ENCODE data around the gene ZNFX1. TPM values are rescaled to one million over a fixed set of nuclear protein-coding genes. Genes with fewer than 3 reads are reported as not detected.

The ZNFX1 gene
- total RNA-seq, 1 donor, result 61.5 TPM

- Histone ChIP-seq H3K4me2 (ENCODE audit: insufficient read depth, low read length) (no peak overlapping the region), H3K79me2 (ENCODE audit: insufficient read depth, low read length) (peaks cover 85% of the 10 kb centered on the region), H3K27ac (ENCODE audit: low read depth, low read length) (no peak overlapping the region), H3K9me3 (ENCODE audit: low read depth, low read length) (no peaks in the 10 kb centered on the region), H2AFZ (ENCODE audit: low read length) (no peak overlapping the region), H3K4me3 (ENCODE audit: insufficient read depth, low read length) (no peak overlapping the region), H3K36me3 (ENCODE audit: insufficient read depth, low read length) (peaks cover 65% of the 10 kb centered on the region), H3K27me3 (ENCODE audit: insufficient read depth, low read length) (no peaks in the 10 kb centered on the region), H3K4me1 (ENCODE audit: insufficient read depth, low read length) (peaks cover 20% of the 10 kb centered on the region), H4K20me1 (ENCODE audit: insufficient read depth, low read length) (peaks cover 43% of the 10 kb centered on the region)
- no peak for TF ChIP-seq CTCF (IDR thresholded peaks at IDR 0.05; ENCODE audit: extremely low read depth, low read depth, low read length)
- DNase-seq (ENCODE audit: insufficient read length, low spot score, missing footprints), result no peak
Measured at GRCh38 chr20:49273696-49274277, 4.1 kb downstream of the ZNFX1 start.

GRCh38 chr20:49272654-49273053 lies 5.2 kb downstream of the ZNFX1 start:
- Histone ChIP-seq H3K27ac (ENCODE audit: low read depth, low read length) (no peak overlapping the region), H3K4me2 (ENCODE audit: insufficient read depth, low read length) (no peak overlapping the region), H3K79me2 (ENCODE audit: insufficient read depth, low read length) (peaks cover 90% of the 10 kb centered on the region), H3K27me3 (ENCODE audit: insufficient read depth, low read length) (no peaks in the 10 kb centered on the region), H2AFZ (ENCODE audit: low read length) (no peak overlapping the region), H3K4me1 (ENCODE audit: insufficient read depth, low read length) (peaks cover 22% of the 10 kb centered on the region), H4K20me1 (ENCODE audit: insufficient read depth, low read length) (peaks cover 47% of the 10 kb centered on the region), H3K4me3 (ENCODE audit: insufficient read depth, low read length) (no peak overlapping the region), H3K36me3 (ENCODE audit: insufficient read depth, low read length) (peaks cover 65% of the 10 kb centered on the region), H3K9me3 (ENCODE audit: low read depth, low read length) (no peaks in the 10 kb centered on the region)
- DNase-seq (ENCODE audit: insufficient read length, low spot score, missing footprints), result no peak
- no peak for TF ChIP-seq CTCF (IDR thresholded peaks at IDR 0.05; ENCODE audit: extremely low read depth, low read depth, low read length)

GRCh38 chr20:49270736-49271135 lies 7.1 kb downstream of the ZNFX1 start:
- no peak for DNase-seq (ENCODE audit: insufficient read length, low spot score, missing footprints)
- H3K79me2 ChIP-seq (ENCODE audit: insufficient read depth, low read length), result peaks cover 90% of the 10 kb centered on the region
- no peaks in the 10 kb centered on the region for H3K27me3 ChIP-seq (ENCODE audit: insufficient read depth, low read length)
- no peak overlapping the region for H2AFZ ChIP-seq (ENCODE audit: low read length)
- peaks cover 45% of the 10 kb centered on the region for H4K20me1 ChIP-seq (ENCODE audit: insufficient read depth, low read length)
- no peaks in the 10 kb centered on the region for H3K9me3 ChIP-seq (ENCODE audit: low read depth, low read length)
- H3K4me3 ChIP-seq (ENCODE audit: insufficient read depth, low read length), result no peak overlapping the region
- no peak overlapping the region for H3K4me2 ChIP-seq (ENCODE audit: insufficient read depth, low read length)
- H3K36me3 ChIP-seq (ENCODE audit: insufficient read depth, low read length), result peaks cover 69% of the 10 kb centered on the region
- H3K27ac ChIP-seq (ENCODE audit: low read depth, low read length), result no peak overlapping the region
- no peak for TF ChIP-seq CTCF (IDR thresholded peaks at IDR 0.05; ENCODE audit: extremely low read depth, low read depth, low read length)
- H3K4me1 ChIP-seq (ENCODE audit: insufficient read depth, low read length), result peaks cover 10% of the 10 kb centered on the region

- Histone ChIP-seq H3K36me3 (ENCODE audit: insufficient read depth, low read length) (peaks cover 69% of the 10 kb centered on the region), H4K20me1 (ENCODE audit: insufficient read depth, low read length) (peaks cover 42% of the 10 kb centered on the region), H2AFZ (ENCODE audit: low read length) (no peak overlapping the region), H3K4me1 (ENCODE audit: insufficient read depth, low read length) (peaks cover 6% of the 10 kb centered on the region), H3K27me3 (ENCODE audit: insufficient read depth, low read length) (no peaks in the 10 kb centered on the region), H3K79me2 (ENCODE audit: insufficient read depth, low read length) (peaks cover 90% of the 10 kb centered on the region), H3K9me3 (ENCODE audit: low read depth, low read length) (no peaks in the 10 kb centered on the region), H3K27ac (ENCODE audit: low read depth, low read length) (no peak overlapping the region), H3K4me2 (ENCODE audit: insufficient read depth, low read length) (no peak overlapping the region), H3K4me3 (ENCODE audit: insufficient read depth, low read length) (no peak overlapping the region)
- no peak for DNase-seq (ENCODE audit: insufficient read length, low spot score, missing footprints)
- TF ChIP-seq CTCF (IDR thresholded peaks at IDR 0.05; ENCODE audit: extremely low read depth, low read depth, low read length), result no peak
Measured at GRCh38 chr20:49270177-49270576, 7.7 kb downstream of the ZNFX1 start.
